IPS DF 4.7 (cell line): ENCODE measurements around the gene SEMG2.

ENCODE experiments used
- DNase-seq: peaks from one replicate; pipeline ENCODE4 v3.0.0-alpha.2; 2013; ENCODE audit warnings: low spot score; ENCODE audit errors: extremely low read depth

SEMG2 gene

DNA sequence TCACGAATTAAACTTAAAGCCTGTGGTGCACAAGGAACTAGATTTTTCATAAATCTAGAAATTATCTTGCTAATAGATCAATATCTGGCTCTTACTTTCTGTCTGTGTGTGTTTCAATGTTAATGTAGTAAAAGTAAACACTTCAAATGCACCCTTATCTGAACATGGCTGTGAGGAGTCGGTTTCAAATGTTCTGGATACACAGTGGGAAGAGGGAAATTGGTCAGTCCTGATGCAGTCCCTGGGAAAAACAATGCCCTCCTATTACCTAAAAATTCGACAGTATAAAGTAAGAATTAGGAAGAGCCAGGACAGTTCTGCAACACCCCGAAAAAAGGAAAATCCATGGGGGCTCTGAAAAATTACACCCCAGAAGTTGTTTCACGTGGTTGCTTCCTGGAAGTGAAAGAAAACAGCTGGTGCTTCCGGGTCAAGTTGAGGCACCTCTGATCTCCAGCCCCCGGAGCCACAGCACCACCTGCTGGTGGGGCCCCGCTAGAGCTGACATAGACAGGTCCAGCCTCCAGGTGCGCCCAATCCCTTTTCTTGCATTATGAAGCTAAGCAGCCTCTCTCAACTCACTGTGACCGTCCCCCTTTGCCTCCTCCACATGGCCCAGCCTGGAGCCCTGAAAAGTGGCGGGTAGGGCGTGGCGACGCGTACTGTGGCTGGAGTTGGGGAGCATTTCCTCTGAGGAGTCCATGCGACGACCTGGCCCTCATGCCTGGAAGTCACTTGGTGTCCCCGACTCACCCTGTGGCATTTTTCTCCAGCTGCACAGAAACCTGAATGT lies 8.3 kb downstream of the SEMG2 start:
- DNase-seq, result no peak

GRCh38 chr20:45230631-45231030 lies 9.5 kb downstream of the SEMG2 start:
- no peak for DNase-seq

GRCh38 chr20:45235995-45236394 lies 14.8 kb downstream of the SEMG2 start:
- peak; percentile 36 for DNase-seq

DNA sequence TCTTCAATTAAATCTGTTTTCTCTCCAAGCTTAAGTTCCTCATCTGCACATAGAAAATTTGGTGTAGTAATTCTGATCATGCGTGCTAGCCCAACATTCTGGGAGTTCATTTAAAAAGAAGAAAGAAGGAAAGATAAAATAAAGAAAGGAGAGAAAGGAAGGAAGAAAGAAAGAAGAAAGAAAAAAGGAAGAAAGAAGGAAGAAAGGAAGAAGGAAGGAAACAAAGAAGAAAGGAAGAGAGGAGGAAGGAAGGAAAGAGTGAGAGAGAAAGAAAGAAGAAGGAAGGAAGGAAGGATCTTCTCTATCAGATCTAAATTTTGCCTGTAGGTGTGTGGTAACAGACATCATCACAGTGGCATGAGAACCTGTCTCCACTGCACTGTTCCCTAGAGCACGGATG lies 17.0 kb downstream of the SEMG2 start:
- no peak for DNase-seq

- no peak for DNase-seq
These were observed 24.9 kb downstream of the SEMG2 start for GRCh38 chr20:45246109-45246508.

- no peak for DNase-seq
These were observed 26.7 kb downstream of the SEMG2 start for GRCh38 chr20:45247865-45248264.

DNA sequence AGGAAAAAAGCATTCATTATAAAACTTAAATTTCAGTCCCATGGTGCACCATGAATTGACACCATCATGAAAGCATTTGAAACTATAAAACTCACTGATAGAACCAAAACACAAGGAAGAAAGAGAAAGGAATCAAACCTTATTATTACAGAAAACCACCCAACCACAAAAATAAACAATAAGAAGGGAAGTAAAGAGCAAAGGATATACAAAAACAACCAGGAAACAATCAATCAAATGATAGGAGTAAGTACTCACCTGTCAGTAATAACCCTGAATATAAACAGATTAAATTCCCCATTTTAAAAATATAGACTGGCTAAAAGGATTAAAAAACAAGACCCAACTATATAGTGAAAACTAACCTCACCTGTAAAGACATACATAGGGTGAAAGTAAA lies 27.4 kb downstream of the SEMG2 start:
- DNase-seq, result no peak

DNA sequence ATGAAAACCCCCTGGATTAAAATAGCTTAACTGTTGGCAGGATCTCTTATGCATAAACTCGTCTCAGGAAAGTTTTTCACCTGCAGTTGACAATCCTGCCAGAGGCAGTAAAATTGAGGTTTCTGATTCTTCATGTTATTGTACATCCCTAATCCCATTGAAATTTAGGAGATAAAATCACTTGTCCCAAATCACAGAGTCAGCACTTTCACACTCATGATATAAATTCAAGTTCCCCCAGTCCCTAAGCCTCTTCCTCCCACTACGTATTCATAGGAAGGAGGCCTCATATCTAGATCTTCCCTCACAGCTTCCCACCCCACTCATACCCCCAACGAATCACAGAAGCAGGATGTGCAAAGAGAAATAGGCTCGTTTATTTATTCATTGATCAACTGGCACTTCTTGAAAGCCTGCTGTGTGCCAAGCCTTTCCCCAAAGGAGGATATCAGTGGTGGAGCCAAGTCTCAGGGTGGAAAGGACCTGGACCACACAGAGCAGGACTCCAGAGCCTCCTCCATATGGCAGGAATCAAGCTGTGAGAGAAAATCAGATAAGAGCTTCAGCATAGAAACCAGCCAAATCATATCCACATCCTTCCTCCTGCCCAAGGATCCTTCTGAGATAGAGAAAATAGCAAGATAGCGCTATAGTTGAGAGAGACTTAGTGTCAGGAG lies 30.8 kb downstream of the SEMG2 start:
- DNase-seq, result no peak

DNA sequence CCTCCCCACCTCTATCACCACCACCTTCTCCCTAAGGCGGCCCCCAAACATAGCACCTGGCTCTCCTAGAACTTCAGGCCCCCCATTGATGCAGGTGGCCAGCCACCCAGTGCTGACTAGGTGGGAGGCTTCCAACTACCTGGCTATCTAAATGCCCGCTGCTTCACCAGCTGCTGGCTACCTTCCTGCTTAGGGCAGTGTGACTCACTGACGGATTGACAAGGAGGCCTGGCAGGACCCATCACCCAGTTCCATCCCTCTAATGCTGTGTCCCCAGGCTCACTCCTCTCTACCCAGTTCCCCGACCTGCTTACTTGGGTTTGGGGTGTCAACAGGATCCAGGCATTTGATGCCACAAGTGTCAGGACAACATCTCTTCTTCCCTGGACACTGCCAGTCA lies 32.1 kb downstream of the SEMG2 start:
- no peak for DNase-seq

DNA sequence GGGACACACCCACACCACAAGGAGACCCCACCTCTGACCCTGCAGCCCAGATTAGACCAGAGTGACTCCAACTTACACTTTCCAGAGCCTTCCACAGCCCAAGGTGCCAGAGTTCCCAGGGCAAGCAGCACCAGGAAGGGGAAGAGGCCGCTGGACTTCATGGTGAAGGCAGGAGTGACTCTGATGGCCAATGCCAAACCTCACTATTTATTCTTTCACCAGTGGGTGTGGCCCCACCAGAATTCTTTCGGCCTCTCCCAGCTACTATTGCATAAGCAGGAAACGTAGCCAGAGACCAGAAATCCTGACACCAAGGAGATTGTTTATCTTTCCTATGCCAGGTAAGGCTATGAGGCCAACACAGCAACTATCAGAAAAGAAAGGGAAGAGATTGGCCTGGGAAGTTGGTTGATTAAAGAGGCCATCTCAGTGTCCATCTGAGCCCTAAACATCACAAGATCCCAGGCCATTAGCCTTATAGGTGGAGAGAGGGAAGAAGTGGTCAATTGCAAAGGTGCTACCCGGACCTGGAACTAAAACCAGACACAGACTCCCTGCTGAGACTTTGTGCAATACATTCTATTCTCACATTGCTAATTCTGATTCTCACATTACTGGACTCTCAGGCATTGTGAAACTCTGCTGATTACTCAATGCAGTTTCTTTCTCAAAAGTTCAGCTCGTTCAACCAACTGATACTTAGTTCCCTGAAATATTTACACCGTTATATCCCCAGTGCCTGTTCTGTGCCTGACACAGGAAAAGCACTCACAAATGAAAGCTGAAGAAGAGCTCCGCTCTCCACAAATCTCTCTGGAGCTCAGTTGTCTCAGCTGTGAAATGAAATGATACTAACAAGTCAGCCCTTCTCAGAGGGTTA lies 33.5 kb downstream of the SEMG2 start, which contains the start of gene SLPI:
Gene SLPI, minus strand, starts transcription at position 182 of the 880 bp plus-strand sequence. Its CDS starts 21 bp downstream, at position 161.
- DNase-seq, result no peak

DNA sequence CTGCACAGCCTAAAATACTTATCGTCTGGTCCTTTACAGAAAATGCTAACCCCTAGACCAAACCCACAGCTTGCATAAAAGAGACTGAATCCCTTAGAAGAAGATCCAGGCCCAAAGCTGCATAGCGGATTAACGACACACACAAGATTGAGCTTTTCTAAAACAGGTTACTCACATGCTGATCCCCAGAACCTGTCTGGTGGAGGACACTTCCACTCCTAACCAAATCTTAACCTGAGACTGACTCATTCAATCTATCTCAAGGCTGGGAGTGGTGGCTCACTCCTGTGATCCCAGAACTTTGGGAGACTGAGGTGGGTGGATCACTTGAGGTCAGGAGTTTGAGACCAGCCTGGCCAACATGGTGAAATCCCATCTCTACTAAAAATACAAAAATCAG lies 36.0 kb downstream of the SEMG2 start:
- DNase-seq, result no peak

DNA sequence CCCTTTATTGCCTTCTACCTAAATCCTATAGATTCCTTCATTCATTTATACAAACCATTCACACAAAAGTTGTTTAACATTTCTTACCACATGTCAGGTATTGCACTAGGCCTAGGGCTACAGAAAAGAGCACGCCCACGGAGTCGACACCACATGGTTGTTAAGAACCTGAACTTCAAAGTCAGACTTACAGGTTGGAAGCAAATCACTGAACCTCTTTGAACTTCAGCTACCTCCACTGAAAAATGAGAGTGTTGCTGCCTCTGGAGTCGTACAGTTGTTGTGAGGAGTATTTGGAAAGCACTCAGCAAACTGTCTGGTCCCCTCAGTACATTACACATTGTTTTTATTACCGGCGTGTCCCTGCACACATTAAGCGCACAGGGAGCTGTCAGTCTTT lies 36.5 kb downstream of the SEMG2 start:
- no peak for DNase-seq

DNA sequence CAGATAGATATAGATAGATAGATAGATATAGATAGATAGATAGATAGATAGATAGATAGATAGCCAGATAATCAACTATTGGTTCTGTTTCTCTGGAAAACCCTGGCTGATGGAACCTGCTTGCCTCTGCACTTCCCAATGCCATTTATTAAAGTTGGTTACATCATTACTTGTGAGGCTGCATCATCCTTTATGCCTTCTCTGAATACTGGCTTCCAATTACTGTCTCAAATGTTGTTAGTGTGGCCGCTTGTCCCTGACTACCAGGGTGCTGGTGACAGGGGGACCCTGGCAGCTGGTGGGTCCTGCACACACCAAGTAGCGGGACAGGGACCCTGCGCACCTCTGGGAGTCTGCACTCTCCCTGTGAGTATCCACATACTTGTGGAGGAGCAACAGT lies 37.1 kb downstream of the SEMG2 start:
- no peak for DNase-seq

DNA sequence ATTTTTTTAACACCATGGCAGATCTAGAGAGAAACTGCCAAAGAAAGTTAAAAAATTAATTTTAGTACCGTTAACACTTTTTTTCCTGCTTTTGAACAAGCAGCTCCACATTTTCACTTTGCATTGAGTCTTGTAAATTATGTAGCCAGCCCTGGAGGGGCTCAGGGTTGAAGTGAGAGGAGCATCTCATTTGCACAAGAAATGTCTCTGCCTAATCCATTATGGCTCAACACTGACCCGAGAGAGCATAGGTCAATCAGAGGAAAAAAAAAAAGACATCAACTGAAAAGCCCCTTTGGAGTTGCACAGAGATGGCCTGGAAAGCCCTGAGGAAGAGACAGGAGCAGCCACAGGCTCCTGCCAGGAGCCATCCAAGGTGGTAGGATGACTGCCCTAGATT lies 37.5 kb downstream of the SEMG2 start:
- DNase-seq, result no peak

DNA sequence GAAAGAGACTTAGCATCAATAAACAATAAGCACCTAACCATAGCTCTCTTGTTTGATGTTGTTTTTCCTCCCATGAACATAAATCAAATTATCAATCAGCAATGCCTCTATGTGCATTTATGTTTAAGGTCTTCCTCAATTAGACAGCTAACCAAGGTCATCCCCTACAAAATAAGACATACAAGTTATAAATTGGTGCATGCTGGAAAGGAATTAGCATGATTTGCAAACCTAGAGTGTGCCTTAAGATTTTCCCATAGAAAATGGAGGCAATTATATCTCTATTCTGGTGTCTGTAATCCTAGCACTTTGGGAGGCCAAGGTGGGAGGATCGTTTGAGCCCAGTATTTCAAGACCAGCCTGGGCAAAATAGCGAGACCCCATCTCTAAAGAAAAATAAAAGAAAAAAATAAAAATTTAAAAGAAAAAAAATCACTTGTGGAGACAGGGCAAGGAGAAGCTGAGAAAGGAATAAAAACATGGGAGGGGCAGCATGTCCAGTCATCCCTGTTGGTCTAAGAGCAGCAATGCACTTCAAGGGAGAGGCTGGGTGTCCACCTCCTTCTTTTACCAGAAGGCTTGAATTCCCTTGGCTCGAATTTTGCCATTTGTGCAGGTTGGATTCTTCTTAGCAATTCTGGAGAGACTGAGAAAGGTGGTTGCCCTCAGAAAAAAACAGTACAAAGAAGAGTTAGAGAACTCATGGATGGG lies 42.5 kb downstream of the SEMG2 start:
- no peak for DNase-seq

DNA sequence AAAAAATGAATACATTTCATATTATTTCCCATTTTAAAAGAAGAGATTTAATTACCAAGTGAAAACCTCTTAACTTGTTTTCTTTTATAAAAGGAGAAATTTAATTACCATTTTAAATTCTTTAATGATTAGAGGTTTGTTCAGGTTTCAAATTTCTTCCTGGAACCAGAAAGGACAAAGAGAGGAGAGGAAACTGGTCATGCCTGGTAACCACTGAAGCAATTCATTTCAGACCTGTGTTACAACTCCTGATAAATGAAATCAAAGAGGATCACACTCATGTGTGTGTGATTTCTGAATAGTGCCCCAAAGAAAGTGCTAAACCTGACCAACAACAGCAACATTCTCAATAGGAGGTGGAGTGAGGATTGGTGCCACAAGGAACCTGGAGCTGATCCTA lies 45.8 kb downstream of the SEMG2 start:
- DNase-seq, result no peak

- DNase-seq, result no peak
These were observed 47.4 kb downstream of the SEMG2 start for GRCh38 chr20:45268531-45268930.

GRCh38 chr20:45269056-45269455 lies 47.9 kb downstream of the SEMG2 start:
- DNase-seq, result no peak

GRCh38 chr20:45269754-45270270 lies 48.6 kb downstream of the SEMG2 start:
- no peak for DNase-seq
